Stimulated activated naive B cell treated with anti-CD40 and anti-IgM and Interleukin-4, amounts not matched to agents 10 μg/mL and 1 μg/mL and 100 μg/mL, for 72 hours (primary cell): ENCODE results near the gene MINAR1.

Experiments used
- ATAC-seq, 2 donors: fragments of 150-1000 bp; cut with Tn5 transposase; replicated peaks; 2 replicates each; pipeline ENCODE4 v1.10.0; 2021; ENCODE audit warnings: moderate library complexity in 1 of 2
- DNase-seq: peaks from one replicate; pipeline ENCODE4 v3.0.0; 2021
- H3K27ac Mint-ChIP-seq: one replicate; pipeline ENCODE4 v1.8.0; 2022; ENCODE audit warnings: mild to moderate bottlenecking, mixed read lengths
- H3K27me3 Mint-ChIP-seq, 2 donors: one replicate each; pipeline ENCODE4 v1.8.0; 2022; ENCODE audit warnings: mixed read lengths in 2 of 2
- H3K36me3 Mint-ChIP-seq, 2 donors: one replicate each; pipeline ENCODE4 v1.8.0; 2022; ENCODE audit warnings: mixed read lengths in 2 of 2, mild to moderate bottlenecking in 1 of 2
- H3K4me1 Mint-ChIP-seq, 2 donors: one replicate each; pipeline ENCODE4 v1.8.0; 2022; ENCODE audit warnings: mixed read lengths in 2 of 2, mild to moderate bottlenecking in 1 of 2
- H3K4me3 Mint-ChIP-seq, 2 donors: one replicate each; pipeline ENCODE4 v1.8.0; 2022; ENCODE audit warnings: mild to moderate bottlenecking in 2 of 2, mixed read lengths in 2 of 2, moderate library complexity in 1 of 2
- H3K9me3 Mint-ChIP-seq, 2 donors: one replicate each; pipeline ENCODE4 v1.8.0; 2022; ENCODE audit warnings: mixed read lengths in 2 of 2, mild to moderate bottlenecking in 1 of 2

The MINAR1 gene

DNA sequence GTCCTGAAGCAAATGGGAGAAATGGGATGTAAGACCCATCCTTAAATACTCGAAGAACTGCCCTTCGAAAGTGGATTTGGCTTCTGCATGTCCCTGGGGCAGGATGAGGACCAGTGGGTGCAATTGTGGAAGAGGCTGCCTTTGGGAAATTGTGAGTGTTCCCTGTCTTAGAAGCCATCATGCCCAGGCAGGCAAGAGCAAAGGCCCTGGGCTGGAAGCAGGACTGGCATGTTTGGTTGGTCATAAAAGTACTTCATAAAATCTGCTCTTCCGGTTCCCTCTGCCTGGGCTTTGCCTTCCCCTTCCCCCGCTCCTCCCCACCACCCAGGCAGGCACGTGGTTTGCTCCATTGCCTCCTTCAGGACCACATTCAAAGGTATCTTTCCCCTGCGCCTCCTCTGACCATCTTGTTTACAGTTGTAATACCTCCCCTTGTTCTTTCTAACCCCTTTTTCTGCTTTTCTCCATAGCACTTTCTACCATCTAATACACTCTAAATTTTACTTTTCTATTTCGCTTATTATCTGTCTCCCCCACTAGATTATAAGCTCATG is 8.3 kb downstream of the MINAR1 start:
- no peak overlapping the region for H3K4me3 Mint-ChIP-seq
- peaks cover 8 to 15% of the 10 kb centered on the region in 2 donors for H3K27me3 Mint-ChIP-seq
- ATAC-seq (no peak), DNase-seq (no peak)
- no peaks in the 10 kb centered on the region for H3K36me3 Mint-ChIP-seq
- no peaks in the 10 kb centered on the region for H3K9me3 Mint-ChIP-seq
- H3K4me1 Mint-ChIP-seq = no peaks in the 10 kb centered on the region
- no peak overlapping the region for H3K27ac Mint-ChIP-seq

DNA sequence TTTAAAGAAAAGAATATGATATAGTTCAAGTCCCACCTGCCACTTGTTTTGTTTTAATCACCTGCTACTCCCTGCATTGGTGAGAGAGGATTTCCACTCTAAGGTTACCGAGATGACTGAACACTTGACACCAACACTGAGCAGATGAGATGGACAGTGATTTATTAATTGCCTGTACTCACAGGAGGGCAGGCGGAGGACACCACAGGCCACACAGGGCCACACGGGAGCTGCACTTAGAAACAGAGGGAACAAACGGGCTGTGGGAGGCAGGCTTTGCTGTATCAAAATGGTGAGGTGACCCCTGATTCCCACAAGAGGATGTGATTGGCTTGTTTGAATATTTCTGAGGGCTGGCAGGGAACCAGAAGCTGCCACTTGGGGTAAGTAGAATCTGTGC is 10.8 kb downstream of the MINAR1 start:
- peaks cover 0 to 7% of the 10 kb centered on the region in 2 donors for H3K27me3 Mint-ChIP-seq
- no peak overlapping the region for H3K4me3 Mint-ChIP-seq
- no peak overlapping the region for H3K27ac Mint-ChIP-seq
- no peaks in the 10 kb centered on the region for H3K4me1 Mint-ChIP-seq
- DNase-seq (no peak), ATAC-seq (no peak)
- peaks cover 7 to 8% of the 10 kb centered on the region in 2 donors for H3K9me3 Mint-ChIP-seq
- peaks cover 0 to 4% of the 10 kb centered on the region in 2 donors for H3K36me3 Mint-ChIP-seq

DNA sequence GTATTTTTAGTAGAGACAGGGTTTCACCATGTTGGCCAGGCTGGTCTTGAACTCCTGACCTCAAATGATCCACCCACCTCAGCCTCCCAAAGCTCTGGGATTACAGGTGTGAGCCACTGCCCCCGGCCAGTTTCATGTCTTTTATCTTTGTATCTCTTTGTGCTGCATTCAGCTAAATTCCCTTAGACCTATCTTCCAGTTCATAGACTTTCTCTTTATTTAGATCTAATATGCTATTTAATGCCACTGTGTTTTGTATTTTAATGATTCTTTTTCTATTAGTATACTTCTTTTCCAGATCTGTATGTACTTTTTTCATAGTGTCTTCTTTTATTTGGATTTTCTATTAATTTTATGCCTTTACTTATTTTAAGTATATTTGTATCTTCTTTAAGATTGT is 14.9 kb downstream of the MINAR1 start:
- no peak for DNase-seq
- H3K27me3 Mint-ChIP-seq = peaks cover 8 to 20% of the 10 kb centered on the region in 2 donors
- H3K4me3 Mint-ChIP-seq = no peak overlapping the region
- H3K27ac Mint-ChIP-seq = no peak overlapping the region
- H3K36me3 Mint-ChIP-seq = peaks cover 0 to 4% of the 10 kb centered on the region in 2 donors
- peaks cover 7 to 8% of the 10 kb centered on the region in 2 donors for H3K9me3 Mint-ChIP-seq
- no peak for ATAC-seq
- no peaks in the 10 kb centered on the region for H3K4me1 Mint-ChIP-seq

DNA sequence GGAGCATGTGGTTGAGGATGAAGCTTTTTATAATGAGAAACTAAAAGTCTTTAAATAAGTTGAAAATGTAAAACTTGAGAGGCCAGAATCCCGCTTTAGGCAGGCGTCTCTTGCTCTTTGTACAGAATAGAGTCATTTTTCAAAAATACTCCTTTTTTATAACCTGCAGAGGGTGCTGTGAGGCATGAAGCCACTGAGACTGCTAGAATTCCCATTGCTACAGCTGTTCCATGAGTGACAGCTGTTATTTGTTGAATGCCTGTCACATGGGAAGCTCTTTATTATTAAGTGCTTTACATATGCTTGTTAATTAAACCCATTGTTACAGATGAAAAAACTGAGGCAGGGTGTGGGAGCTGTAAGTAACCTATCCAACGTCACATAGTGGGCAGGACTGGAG is 18.5 kb downstream of the MINAR1 start:
- Mint-ChIP-seq H3K4me3 (no peak overlapping the region), H3K27me3 (peaks cover 8 to 20% of the 10 kb centered on the region in 2 donors), H3K27ac (no peak overlapping the region), H3K9me3 (peaks cover 7 to 8% of the 10 kb centered on the region in 2 donors), H3K36me3 (peaks cover 0 to 4% of the 10 kb centered on the region in 2 donors), H3K4me1 (no peaks in the 10 kb centered on the region)
- ATAC-seq (no peak), DNase-seq (no peak)

DNA sequence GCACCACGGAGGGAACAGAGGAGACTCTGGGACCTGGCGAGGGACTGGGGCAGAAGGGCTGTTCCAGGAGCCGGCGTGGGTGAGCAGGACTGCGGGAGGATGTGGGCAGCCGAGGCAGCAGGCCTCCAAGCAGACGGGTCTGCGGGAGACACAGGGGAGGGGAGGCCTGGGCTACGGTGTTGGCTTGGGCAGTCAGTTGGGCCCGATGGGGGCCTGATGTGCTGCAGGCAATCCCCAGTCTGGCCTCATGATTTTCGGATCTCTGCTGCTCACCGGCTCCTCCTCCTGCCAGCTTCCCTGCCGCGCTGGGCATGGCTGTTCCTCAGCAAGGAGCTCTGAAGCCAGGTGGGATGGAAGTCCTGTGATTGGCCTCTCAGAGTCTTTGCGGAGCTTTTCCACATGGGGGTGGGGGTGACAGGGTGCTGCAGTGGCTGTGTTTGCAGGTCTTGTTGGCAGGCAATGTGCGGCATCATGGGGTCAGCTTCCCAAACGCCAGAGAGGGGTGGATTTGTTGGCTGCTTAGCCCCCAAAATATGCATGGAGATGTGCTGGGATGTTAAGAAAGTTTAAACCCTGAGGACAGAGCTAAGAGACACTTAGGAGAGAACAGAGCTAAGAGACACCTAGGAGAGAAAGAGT is 19.3 kb downstream of the MINAR1 start:
- peaks cover 8 to 19% of the 10 kb centered on the region in 2 donors for H3K27me3 Mint-ChIP-seq
- no peaks in the 10 kb centered on the region for H3K4me1 Mint-ChIP-seq
- H3K36me3 Mint-ChIP-seq = peaks cover 0 to 4% of the 10 kb centered on the region in 2 donors
- H3K9me3 Mint-ChIP-seq = peaks cover 5 to 8% of the 10 kb centered on the region in 2 donors
- no peak for DNase-seq
- no peak overlapping the region for H3K27ac Mint-ChIP-seq
- no peak for ATAC-seq
- H3K4me3 Mint-ChIP-seq = no peak overlapping the region

DNA sequence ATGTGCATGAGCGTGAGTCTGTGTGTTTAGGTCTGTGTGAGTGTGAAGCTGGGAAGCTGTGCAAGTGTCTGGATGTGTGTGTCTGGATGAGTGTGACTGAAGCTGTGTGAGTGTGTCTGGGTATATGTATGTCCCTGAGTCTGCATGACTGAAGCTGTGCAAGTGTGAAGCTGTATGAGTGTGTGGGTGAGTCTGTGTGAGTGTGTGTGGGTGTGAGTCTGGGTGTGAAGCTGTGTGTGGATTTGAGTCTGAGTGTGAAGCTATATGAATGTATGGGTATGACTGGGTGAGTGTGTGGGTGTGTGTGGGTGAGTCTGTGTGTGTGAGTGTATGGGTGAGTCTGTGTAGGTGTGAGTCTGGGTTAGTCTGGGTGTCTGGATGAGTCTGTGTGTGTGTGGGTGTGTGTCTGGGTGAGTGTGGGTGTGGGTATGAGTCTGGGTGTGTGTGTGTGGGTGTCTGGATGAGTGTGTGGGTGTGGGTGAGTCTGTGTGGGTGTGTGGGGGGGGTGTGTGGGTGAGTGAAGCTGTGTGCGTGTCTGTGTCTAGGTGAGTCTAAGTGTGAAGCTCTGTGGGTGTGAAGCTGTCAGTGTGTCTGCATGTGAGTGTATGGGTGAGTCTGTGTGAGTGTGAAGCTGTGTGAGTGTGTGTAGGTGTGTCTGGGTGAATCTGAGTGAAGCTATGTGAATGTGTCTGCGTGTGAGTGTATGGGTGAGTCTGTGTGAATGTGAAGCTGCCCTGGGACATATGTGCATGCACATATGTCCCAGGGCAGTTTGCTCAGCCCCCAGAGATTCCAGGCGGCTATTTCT is 20.3 kb downstream of the MINAR1 start:
- Mint-ChIP-seq H3K27ac (no peak overlapping the region), H3K4me3 (no peak overlapping the region), H3K4me1 (no peaks in the 10 kb centered on the region), H3K27me3 (peaks cover 8 to 13% of the 10 kb centered on the region in 2 donors), H3K36me3 (no peaks in the 10 kb centered on the region), H3K9me3 (no peaks in the 10 kb centered on the region)
- DNase-seq (no peak), ATAC-seq (no peak)

DNA sequence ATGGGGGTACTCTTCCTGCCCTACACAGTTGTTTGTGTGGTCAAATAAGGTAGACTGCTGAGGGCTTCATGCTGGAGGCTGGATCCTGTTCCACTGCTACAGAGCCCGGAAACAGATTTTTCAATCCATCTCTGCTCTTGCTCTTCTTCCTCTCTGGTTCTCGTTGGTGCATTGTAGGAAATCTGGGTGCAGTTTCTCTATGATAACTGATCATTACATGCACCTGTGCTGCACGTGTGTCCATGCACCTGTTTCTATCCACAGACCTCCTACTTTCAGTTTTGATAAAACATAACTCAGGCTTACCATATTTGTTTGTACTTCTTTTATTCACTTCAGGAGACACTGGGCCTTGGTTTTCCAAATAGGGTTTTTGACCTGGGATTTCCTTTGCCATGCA is 21.3 kb downstream of the MINAR1 start:
- Mint-ChIP-seq H3K4me3 (no peak overlapping the region), H3K27ac (no peak overlapping the region), H3K36me3 (no peaks in the 10 kb centered on the region), H3K9me3 (no peaks in the 10 kb centered on the region), H3K4me1 (no peaks in the 10 kb centered on the region), H3K27me3 (peaks cover 8 to 17% of the 10 kb centered on the region in 2 donors)
- no peak for ATAC-seq
- DNase-seq = no peak

DNA sequence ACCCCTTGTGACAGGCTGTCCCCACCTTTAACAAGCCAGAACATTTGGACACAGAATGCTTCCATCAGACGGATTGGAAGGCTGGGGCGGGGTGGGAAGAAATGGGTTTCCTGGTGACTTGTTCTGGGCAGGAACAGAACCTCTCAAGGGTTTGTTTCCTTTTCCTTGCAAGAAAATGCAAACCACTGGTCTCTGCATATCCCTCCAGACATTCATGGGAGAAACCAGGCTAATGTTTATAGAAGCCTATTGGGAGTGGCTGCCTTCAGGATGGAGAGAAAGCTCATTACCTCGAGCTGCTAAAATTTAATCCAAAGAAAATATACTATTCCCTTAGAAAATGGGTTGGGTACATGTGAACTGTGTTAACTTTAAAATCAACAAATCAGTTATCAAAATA is 21.9 kb downstream of the MINAR1 start:
- DNase-seq (no peak), ATAC-seq (no peak)
- Mint-ChIP-seq H3K4me1 (no peaks in the 10 kb centered on the region), H3K27me3 (peaks cover 8 to 16% of the 10 kb centered on the region in 2 donors), H3K9me3 (no peaks in the 10 kb centered on the region), H3K27ac (no peak overlapping the region), H3K4me3 (no peak overlapping the region), H3K36me3 (no peaks in the 10 kb centered on the region)

DNA sequence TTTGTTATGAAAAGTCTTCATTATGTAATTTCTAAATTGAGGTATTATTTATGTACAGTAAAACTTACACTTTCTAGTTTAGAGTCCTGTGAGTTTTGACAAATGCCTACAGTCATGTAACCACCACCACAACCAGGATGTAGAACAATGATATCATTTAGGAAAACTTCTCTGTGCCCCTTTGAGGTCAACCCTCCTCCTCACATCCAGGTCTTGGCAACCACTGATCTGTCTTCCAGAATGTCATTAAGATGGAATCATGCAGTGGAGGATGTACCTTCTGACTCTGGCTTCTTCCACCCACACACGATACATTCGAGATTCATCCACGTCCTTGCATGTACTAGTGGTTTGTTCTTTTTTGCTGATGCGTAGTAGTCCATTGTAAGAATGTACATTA is 23.2 kb downstream of the MINAR1 start:
- Mint-ChIP-seq H3K36me3 (no peaks in the 10 kb centered on the region), H3K4me3 (no peak overlapping the region), H3K27me3 (peaks cover 0 to 8% of the 10 kb centered on the region in 2 donors), H3K9me3 (no peaks in the 10 kb centered on the region), H3K4me1 (no peaks in the 10 kb centered on the region), H3K27ac (no peak overlapping the region)
- no peak for DNase-seq
- ATAC-seq = no peak

DNA sequence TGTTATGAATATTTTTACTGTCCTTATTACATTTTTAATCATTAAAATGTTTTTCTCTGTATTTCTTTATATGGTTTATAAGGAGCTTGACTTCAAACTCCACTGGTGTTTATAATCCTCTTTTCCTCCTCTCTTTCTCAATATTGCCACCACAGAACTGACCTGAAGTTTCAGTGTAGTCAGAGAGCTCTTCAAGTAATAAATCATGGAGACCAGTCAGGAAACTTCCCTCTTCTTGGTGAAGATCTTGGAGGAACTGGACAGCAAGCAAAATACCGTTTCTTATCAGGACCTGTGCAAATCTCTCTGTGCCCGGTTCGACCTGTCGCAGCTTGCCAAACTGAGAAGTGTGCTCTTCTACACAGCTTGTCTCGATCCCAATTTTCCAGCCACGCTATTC is 23.8 kb downstream of the MINAR1 start:
- Mint-ChIP-seq H3K9me3 (no peaks in the 10 kb centered on the region), H3K4me3 (no peak overlapping the region), H3K4me1 (no peaks in the 10 kb centered on the region), H3K27ac (no peak overlapping the region), H3K36me3 (no peaks in the 10 kb centered on the region), H3K27me3 (peaks cover 0 to 8% of the 10 kb centered on the region in 2 donors)
- ATAC-seq (no peak), DNase-seq (no peak)

DNA sequence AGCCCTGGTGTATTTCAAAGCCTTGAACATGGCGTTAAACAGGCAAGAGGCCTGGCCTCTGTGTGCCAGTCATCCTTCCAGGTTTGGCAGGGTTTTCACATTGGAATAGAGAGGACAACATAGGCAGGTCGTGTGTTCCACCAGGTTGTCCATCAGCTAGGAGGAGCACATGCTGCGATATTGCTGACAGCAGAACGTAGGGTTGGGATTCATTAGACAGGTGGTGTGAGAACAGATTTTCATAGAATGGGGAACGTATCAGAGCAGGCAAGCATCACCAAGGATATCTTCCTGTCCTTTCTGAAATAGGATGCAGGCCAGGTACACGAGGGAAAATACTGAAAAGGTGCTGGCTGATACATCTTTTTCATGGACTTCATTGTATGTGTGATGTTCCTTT is 26.4 kb downstream of the MINAR1 start:
- H3K4me1 Mint-ChIP-seq = no peaks in the 10 kb centered on the region
- no peak overlapping the region for H3K4me3 Mint-ChIP-seq
- no peaks in the 10 kb centered on the region for H3K36me3 Mint-ChIP-seq
- ATAC-seq (no peak), DNase-seq (no peak)
- H3K27ac Mint-ChIP-seq = no peak overlapping the region
- no peaks in the 10 kb centered on the region for H3K9me3 Mint-ChIP-seq
- H3K27me3 Mint-ChIP-seq = peaks cover 0 to 13% of the 10 kb centered on the region in 2 donors

DNA sequence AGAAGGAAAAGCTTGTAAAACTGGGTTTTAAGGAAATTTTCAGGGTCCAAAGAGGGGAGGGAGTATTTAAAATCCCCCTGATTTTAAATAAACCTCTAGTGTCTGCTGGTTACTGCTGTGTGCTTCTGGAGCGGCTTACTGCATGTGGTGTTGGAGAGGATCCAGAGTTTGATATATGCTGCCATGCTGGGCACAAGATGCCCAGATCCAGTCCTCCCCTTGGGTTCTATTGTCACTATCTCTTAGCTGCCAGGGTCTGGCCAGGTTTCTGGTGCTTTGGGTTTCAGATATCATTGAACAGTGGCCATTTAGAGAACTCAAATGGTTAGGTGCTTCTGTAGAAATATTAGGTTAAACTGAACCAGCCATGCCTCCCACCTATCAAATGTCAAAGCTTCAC is 27.5 kb downstream of the MINAR1 start:
- H3K4me3 Mint-ChIP-seq = no peak overlapping the region
- H3K27ac Mint-ChIP-seq = no peak overlapping the region
- no peaks in the 10 kb centered on the region for H3K9me3 Mint-ChIP-seq

DNA sequence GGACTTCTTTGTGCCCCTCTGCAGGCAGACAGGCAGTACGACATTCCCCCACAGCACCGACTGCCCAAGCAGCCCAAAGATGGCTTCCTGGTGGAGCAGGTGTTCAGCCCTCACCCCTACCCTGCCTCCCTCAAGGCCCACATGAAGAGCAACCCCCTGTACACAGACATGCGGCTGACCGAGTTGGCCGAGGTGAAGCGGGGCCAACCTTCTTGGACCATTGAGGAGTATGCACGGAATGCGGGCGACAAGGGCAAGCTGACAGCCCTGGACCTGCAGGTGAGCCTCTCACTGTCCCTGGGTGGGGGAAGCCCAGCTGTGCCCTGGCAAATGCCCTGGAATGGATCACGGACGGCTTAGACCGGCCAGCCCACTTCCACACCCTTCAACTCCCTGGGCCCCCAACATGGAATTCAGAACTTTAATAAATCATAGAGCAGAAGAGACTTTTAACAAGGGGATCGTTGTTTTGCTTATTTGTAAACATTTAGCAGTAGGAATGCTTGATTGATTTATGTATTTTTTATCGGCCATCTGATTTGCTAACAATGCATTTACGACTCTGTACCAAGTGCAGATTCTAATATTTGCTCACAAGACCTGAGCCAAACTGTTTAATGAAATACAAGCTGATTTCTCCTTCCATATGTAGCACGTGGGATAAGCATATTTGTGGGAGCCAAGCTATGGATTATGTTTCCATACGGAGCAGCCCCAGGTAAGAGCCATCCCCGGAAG is 31.1 kb downstream of the MINAR1 start:
- Mint-ChIP-seq H3K36me3 (no peaks in the 10 kb centered on the region), H3K4me1 (no peaks in the 10 kb centered on the region), H3K4me3 (no peak overlapping the region), H3K9me3 (no peaks in the 10 kb centered on the region), H3K27ac (no peak overlapping the region), H3K27me3 (peaks cover 0 to 10% of the 10 kb centered on the region in 2 donors)
- ATAC-seq (no peak), DNase-seq (no peak)

More for the DNA sequence above, 27.5 kb downstream of the MINAR1 start:
- Mint-ChIP-seq H3K4me1 (no peaks in the 10 kb centered on the region), H3K27me3 (peaks cover 0 to 13% of the 10 kb centered on the region in 2 donors), H3K36me3 (no peaks in the 10 kb centered on the region)
- ATAC-seq (no peak), DNase-seq (no peak)

DNA sequence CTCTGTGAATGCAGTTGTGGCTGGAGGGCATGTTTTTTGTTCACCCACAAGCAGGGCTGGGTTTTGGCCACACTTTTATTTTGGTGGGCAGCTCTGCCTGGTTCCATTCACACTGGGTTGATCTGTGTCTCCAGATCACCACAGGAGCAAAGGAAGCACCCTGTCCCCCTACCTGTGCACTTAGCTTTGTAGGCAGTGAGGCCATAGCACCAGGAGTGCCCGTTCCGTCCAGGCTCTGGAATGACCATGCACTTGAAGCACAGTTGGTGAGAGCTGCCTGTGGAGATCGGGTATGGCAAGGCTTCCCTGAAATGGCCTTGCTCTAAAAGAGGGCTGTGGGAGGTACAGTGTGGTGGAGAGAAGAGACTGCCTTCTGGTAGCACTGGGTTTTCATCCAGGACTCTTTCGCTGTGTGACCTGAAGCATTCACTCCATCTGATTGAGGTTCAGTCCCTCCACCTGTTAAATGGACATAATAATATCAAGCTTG is 31.7 kb downstream of the MINAR1 start:
- Mint-ChIP-seq H3K4me3 (no peak overlapping the region), H3K9me3 (no peaks in the 10 kb centered on the region), H3K27me3 (peaks cover 0 to 6% of the 10 kb centered on the region in 2 donors), H3K36me3 (peaks cover 0 to 3% of the 10 kb centered on the region in 2 donors), H3K4me1 (no peaks in the 10 kb centered on the region), H3K27ac (no peak overlapping the region)
- ATAC-seq (no peak), DNase-seq (no peak)
